ENCODE data around the gene KANSL1L.

GRCh38 chr2:209993968-209994367, 177.2 kb downstream of the KANSL1L start:
- TF ChIP-seq CTCF (IDR thresholded peaks at IDR 0.05) (no peak), POLR2A (IDR thresholded peaks at IDR 0.05) (no peak)

Measured in heart left ventricle (tissue), 13 donors.